GM19468 (cell line): Measurements from ENCODE around the gene SPRED3.

Source experiments
- ATAC-seq: cut with Tn5 transposase; IDR thresholded peaks from one replicate; pipeline ENCODE4 v1.9.1; 2021; ENCODE audit warnings: mild to moderate bottlenecking, moderate library complexity, moderate number of reproducible peaks; ENCODE audit not compliant: unreplicated experiment; ENCODE audit errors: extremely low read depth

Gene SPRED3

GRCh38 chr19:38370299-38370698 is 18.2 kb upstream of the SPRED3 start:
- no peak for ATAC-seq

GRCh38 chr19:38371081-38371480 is 17.4 kb upstream of the SPRED3 start:
- no peak for ATAC-seq

- no peak for ATAC-seq
Measured at GRCh38 chr19:38373907-38374331, 14.6 kb upstream of the SPRED3 start.

GRCh38 chr19:38374332-38375097 is 14.0 kb upstream of the SPRED3 start, which contains the start of gene PSMD8:
Gene PSMD8 (plus strand): TSS chr19:38374571. CDS start chr19:38374602, 31 bp downstream.
- peak; percentile 81 for ATAC-seq

- no peak for ATAC-seq
Measured at GRCh38 chr19:38375098-38375493, 13.4 kb upstream of the SPRED3 start.

- ATAC-seq, result no peak
Measured at GRCh38 chr19:38375748-38376147, 12.7 kb upstream of the SPRED3 start.

GRCh38 chr19:38376576-38376975 is 11.9 kb upstream of the SPRED3 start:
- no peak for ATAC-seq

- ATAC-seq, result no peak
Measured at GRCh38 chr19:38377052-38377451, 11.4 kb upstream of the SPRED3 start.

- no peak for ATAC-seq
Measured at GRCh38 chr19:38378866-38379265, 9.6 kb upstream of the SPRED3 start.

- ATAC-seq, result no peak
Measured at GRCh38 chr19:38381138-38381537, 7.4 kb upstream of the SPRED3 start.

GRCh38 chr19:38383184-38383583 is 5.3 kb upstream of the SPRED3 start:
- ATAC-seq, result no peak

GRCh38 chr19:38383743-38384142 is 4.8 kb upstream of the SPRED3 start:
- no peak for ATAC-seq

GRCh38 chr19:38384209-38385027 is 4.1 kb upstream of the SPRED3 start:
- no peak for ATAC-seq

- ATAC-seq, result no peak
Measured at GRCh38 chr19:38385057-38385803, 3.3 kb upstream of the SPRED3 start.

- ATAC-seq, result no peak
Measured at GRCh38 chr19:38385804-38386257, 2.7 kb upstream of the SPRED3 start.

GRCh38 chr19:38386300-38386970 is 2.1 kb upstream of the SPRED3 start:
- ATAC-seq, result no peak

- ATAC-seq, result no peak
Measured at GRCh38 chr19:38386971-38387549, 1.4 kb upstream of the SPRED3 start.

GRCh38 chr19:38387550-38388348 is 748 bp upstream of the SPRED3 start, which contains the start of gene GGN:
Gene GGN (minus strand): TSS chr19:38388034. CDS start chr19:38387261, 773 bp downstream.
- ATAC-seq, result no peak
